Activated naive CD4-positive, alpha-beta T cell treated with anti-CD3 and anti-CD28 coated beads, Interleukin-2, amount 10 ng/mL, durations not matched to agents 7 days and 5 days (primary cell): ENCODE results near the gene ASTN2.

Experiments
- CTCF ChIA-PET: fragments of 350-600 bp; sonication (Branson Sonifier 250); formaldehyde crosslinking; loops from one replicate; lab custom pipeline; 2021; ENCODE audit warnings: antibody characterized with exemption; lab: Charles Lee
- DNase-seq: peaks from one replicate; pipeline ENCODE4 v3.0.0-alpha.2; 2020
- H3K27ac Mint-ChIP-seq: one replicate; pipeline ENCODE4 v1.8.0; 2021; ENCODE audit warnings: mild to moderate bottlenecking, moderate library complexity, mixed read lengths
- H3K27me3 Mint-ChIP-seq: one replicate; pipeline ENCODE4 v1.8.0; 2021; ENCODE audit warnings: mild to moderate bottlenecking, mixed read lengths
- H3K36me3 Mint-ChIP-seq: one replicate; pipeline ENCODE4 v1.8.0; 2021; ENCODE audit warnings: mixed read lengths
- H3K4me1 Mint-ChIP-seq: one replicate; pipeline ENCODE4 v1.8.0; 2021; ENCODE audit warnings: mixed read lengths
- H3K4me3 Mint-ChIP-seq: one replicate; pipeline ENCODE4 v1.8.0; 2021; ENCODE audit warnings: mild to moderate bottlenecking, moderate library complexity, mixed read lengths
- H3K9me3 Mint-ChIP-seq: one replicate; pipeline ENCODE4 v1.8.0; 2021; ENCODE audit warnings: mixed read lengths

ASTN2 gene

DNA sequence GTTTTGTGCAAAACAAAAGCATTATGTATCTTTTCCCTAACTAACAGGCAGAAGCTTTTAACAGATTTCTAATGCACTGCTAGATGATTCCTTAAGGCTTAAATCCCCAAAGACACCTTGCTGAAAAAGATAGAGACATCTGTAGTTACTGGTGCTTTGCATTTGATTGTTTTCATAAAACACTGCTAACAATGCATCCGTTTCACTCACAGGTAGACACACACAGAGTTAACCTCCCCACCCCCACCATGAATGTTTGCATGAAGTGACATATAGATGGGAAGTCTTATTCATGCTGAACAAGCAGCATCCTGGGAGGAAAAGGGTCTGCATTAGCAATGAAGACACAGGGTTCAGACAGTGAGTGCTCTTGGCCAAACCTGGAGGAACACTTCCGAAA, 100.9 kb downstream of the ASTN2 start:
- Mint-ChIP-seq H3K36me3 (no peaks in the 10 kb centered on the region), H3K27ac (no peak overlapping the region), H3K4me1 (no peaks in the 10 kb centered on the region), H3K9me3 (no peaks in the 10 kb centered on the region), H3K4me3 (no peak overlapping the region), H3K27me3 (no peaks in the 10 kb centered on the region)
- DNase-seq = no peak
- CTCF ChIA-PET = no interaction called here

DNA sequence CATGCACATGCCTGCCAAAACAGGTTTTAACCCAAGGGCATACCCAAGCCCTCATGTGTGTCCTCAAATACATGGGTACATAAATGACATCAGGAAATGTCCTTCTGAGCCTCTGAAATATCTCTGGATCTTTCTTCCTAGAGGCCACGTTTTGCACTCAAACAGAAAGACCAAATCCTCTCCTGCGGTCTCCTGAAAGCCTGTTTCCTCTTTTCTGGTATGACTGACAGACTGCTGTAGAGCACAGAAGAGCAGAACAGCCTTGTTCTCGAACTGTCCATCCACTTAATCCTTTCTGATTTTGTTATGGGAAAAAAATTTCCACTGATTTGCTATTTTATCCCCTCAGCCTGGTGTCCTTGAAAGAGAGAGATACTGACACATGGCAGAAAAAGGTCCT, 107.2 kb downstream of the ASTN2 start:
- H3K4me3 Mint-ChIP-seq = no peak overlapping the region
- CTCF ChIA-PET = no interaction called here

DNA sequence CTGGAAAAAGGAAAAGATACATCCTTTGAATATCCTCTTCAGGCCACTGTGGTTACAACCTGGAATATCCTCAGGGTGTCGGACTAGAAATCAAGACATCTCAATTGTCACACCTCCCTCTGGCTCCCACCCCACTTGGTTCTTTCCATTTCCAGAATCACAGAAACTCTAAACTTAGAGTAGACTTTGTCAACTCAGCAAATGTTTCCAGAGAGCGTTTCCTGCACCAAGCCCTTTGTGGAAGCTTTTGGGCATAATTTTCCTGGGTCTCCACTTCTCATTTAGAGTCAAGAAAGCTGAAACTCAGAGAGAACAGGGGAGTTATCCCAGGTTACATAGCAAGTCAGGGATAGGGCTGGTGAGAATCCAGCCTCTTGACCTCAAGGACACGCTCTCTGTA, 108.8 kb downstream of the ASTN2 start:
- no peak for DNase-seq
- no peaks in the 10 kb centered on the region for H3K9me3 Mint-ChIP-seq
- H3K4me3 Mint-ChIP-seq = no peak overlapping the region
- H3K4me1 Mint-ChIP-seq = no peaks in the 10 kb centered on the region
- CTCF ChIA-PET = no interaction called here
- no peaks in the 10 kb centered on the region for H3K27me3 Mint-ChIP-seq
- H3K27ac Mint-ChIP-seq = no peak overlapping the region
- H3K36me3 Mint-ChIP-seq = no peaks in the 10 kb centered on the region

More for the DNA sequence above, 107.2 kb downstream of the ASTN2 start:
- Mint-ChIP-seq H3K4me1 (no peaks in the 10 kb centered on the region), H3K27me3 (no peaks in the 10 kb centered on the region), H3K36me3 (no peaks in the 10 kb centered on the region), H3K9me3 (no peaks in the 10 kb centered on the region), H3K27ac (no peak overlapping the region)
- no peak for DNase-seq

DNA sequence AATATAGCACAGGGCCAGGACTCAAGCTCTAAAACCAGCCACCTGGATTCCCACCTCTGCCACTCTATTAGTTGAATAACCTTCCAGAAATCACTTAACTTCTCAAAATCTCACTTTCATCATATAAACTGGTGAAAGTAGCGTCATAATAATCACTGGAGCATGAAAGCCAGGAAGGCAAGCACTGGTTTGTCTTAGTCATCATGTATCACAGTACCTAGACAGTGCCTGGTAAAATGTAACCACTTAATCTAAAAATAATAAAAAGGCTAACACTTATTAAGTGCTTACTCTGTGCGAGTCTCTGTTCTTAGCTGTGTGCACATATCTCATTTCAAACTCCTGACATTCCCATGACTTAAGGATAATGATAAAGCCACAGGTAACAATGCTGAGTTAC, 109.4 kb downstream of the ASTN2 start:
- Mint-ChIP-seq H3K36me3 (no peaks in the 10 kb centered on the region), H3K27ac (no peak overlapping the region), H3K27me3 (no peaks in the 10 kb centered on the region), H3K9me3 (no peaks in the 10 kb centered on the region), H3K4me1 (no peaks in the 10 kb centered on the region), H3K4me3 (no peak overlapping the region)
- no peak for DNase-seq
- CTCF ChIA-PET = no interaction called here

DNA sequence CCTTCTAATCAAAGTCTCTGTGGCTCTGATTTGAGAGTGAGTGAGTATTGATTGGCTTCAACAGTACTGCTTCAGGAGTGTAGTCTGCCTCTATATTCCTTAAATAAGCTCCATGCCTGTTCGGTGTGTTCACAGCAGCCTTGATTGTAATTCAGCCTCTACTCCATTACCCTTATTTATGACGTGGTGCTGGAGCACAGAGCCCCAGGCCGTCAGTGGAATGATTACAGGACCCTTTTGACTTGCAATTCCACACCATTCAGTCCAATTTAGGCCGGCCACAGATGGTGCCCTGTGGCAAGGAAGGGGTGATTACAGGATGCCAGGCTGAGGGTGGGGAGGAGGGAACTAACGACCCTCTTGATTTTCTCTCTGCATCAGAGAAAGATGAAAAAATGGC, 110.3 kb downstream of the ASTN2 start:
- H3K4me3 Mint-ChIP-seq = no peak overlapping the region
- H3K4me1 Mint-ChIP-seq = no peaks in the 10 kb centered on the region
- CTCF ChIA-PET = no interaction called here

DNA sequence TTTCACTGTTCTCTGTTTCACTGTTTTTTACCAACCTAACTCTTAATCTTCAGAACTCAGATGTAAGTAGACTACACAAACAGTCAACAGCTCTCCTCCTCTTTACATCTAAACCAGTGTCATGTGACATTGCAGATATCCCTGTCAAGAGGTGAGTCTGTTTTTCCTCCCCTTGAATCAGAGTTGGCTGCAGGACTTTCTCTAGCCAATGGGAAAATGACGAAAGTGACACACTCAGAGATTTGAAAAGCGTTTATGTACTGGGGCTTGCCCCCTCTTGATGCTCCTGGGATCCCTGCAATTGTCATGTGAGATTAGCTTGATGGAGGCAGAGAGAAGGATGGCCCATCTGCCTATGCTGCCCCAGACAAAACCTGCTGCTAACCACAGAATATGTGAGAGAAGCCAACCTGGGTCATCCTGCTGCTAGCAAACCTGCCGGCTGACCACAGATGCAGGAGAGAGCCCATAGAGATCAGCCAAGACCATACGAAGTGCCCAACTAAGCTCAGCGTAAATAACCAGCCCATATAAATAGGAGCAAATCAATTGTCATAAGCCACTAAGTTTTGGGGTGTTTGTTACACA, 111.1 kb downstream of the ASTN2 start:
- no peak overlapping the region for H3K4me3 Mint-ChIP-seq
- H3K36me3 Mint-ChIP-seq = no peaks in the 10 kb centered on the region
- H3K4me1 Mint-ChIP-seq = no peaks in the 10 kb centered on the region
- H3K27me3 Mint-ChIP-seq = no peaks in the 10 kb centered on the region
- CTCF ChIA-PET = no interaction called here
- peaks cover under 1% of the 10 kb centered on the region for H3K9me3 Mint-ChIP-seq
- no peak for DNase-seq
- H3K27ac Mint-ChIP-seq = no peak overlapping the region

More for the DNA sequence above, 110.3 kb downstream of the ASTN2 start:
- no peak for DNase-seq
- no peaks in the 10 kb centered on the region for H3K36me3 Mint-ChIP-seq
- H3K27me3 Mint-ChIP-seq = no peaks in the 10 kb centered on the region
- H3K27ac Mint-ChIP-seq = no peak overlapping the region
- H3K9me3 Mint-ChIP-seq = no peaks in the 10 kb centered on the region

DNA sequence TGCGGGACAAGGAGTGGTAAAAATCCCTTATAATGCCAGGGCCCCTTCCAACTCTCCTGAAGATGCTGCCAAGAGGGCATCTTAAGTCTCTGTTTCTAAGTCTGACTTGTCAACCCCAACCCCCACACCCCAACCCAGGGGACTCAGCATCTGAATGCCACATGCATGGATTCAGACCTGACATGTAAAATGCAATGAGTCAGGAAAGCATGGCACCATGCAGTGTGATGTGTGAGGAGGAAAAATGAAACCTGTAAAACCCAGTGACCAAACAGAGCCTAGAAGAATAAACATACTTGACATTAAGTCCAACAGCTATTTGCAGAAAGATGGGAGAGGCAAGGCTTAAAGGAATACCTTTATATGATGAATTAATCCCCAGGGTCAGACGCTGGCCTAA, 112.4 kb downstream of the ASTN2 start:
- Mint-ChIP-seq H3K4me1 (no peaks in the 10 kb centered on the region), H3K27me3 (no peaks in the 10 kb centered on the region), H3K36me3 (no peaks in the 10 kb centered on the region), H3K4me3 (no peak overlapping the region), H3K27ac (no peak overlapping the region), H3K9me3 (peaks cover 2% of the 10 kb centered on the region)
- DNase-seq = no peak
- CTCF ChIA-PET = no interaction called here

DNA sequence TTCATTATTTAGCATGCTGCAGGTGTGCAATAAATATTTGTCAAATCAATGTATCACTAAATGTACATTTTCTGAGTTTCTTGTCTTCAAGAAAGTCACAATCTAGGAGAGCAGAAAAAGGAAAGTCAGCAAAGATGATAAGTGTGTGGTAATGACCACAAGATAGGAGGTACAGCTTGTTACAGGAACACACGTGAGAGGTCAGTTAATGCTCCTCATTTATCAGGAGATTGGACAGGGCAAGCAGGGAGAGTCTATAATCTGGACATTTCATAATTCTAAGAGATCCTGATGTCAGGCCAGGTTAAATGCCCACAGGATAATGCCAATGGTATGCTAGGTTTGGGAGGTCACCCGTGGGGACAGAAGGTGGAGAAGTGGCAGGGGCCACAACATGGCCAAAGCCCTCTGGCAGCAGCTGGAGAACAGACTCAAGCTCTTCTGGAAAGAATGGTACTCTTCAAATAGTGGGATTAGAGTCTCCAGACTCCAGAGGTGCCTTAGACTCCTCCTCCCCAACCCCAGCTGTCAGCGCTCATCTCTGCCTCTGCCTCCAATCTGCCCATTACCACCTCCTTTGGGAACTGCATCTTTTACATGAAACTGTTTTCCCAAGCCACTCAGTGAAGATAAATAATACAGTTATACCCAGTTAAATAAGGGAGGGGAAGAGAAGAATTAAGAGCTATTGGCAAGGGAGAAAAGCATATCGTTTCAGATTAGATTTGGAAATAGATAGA, 114.3 kb downstream of the ASTN2 start:
- CTCF ChIA-PET = no interaction called here
- no peak for DNase-seq
- Mint-ChIP-seq H3K27ac (no peak overlapping the region), H3K4me1 (no peaks in the 10 kb centered on the region), H3K9me3 (peaks cover 2% of the 10 kb centered on the region), H3K36me3 (no peaks in the 10 kb centered on the region), H3K27me3 (no peaks in the 10 kb centered on the region), H3K4me3 (no peak overlapping the region)

DNA sequence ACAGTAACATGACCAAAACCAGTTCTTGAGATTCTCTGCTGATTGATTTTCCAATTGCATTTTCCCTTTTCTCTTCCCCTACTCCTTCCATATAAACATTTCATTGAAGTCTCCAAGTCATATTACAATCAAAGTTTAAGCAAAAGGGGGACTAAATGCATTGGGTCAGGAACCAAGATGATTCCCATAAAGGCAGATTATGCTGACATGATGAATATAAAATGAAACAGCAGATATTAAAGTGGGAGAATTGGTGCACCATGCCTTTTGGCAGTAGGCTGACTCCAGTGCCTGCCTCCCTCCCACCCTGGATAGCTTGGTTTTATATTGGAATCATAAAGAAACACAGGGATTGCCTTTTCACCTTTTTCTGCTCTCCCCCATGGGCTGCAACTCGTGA, 118.4 kb downstream of the ASTN2 start:
- Mint-ChIP-seq H3K36me3 (no peaks in the 10 kb centered on the region), H3K27ac (no peak overlapping the region), H3K4me3 (no peak overlapping the region), H3K27me3 (no peaks in the 10 kb centered on the region), H3K4me1 (no peaks in the 10 kb centered on the region), H3K9me3 (peaks cover 9% of the 10 kb centered on the region)
- DNase-seq = no peak
- CTCF ChIA-PET = no interaction called here

DNA sequence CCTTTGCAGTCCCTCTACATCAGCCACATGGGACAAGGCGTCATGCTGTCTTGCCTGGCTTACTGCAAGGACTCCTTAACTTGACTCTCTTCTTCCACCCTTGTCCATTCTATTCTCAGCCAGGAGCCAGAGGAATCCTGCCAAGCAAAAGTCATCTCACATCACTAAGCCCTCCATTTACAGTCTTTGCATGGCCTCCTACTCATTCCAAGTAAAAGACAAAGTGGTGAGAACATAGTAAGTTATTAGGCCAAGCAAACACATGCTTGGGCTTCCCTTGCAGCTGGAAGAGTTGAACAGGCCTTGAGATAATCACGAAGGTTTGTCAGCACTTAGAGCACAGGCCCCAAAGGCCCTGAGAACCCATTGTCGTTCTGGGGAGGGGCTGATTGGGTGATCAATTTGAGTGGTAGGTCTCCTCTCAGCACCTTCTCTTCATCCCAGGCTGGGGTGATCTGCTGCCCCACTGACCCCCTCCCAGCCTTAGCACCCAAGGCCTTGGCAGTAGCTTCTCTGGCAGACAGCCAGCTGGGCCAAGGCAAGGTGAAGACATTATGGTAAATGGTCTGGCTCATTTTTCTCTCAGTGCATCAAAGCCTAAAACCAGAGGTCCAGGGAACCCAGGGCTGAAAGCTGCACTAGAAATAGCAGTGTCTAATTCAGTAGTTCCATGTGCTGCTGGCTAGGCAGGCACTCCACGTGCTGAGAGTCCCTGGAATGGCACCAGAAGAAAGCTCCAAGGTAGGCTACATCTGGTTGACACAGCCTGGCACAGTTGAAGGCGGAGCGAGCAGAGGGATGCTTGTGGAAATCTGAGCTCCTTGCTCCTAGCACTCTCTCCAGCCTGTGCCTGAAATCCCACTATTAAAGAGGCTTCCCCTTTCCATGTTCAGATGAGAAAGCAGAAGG, 121.4 kb downstream of the ASTN2 start:
- H3K4me3 Mint-ChIP-seq = no peak overlapping the region
- H3K9me3 Mint-ChIP-seq = peaks cover 7% of the 10 kb centered on the region
- H3K36me3 Mint-ChIP-seq = no peaks in the 10 kb centered on the region
- H3K4me1 Mint-ChIP-seq = no peaks in the 10 kb centered on the region
- no peak for DNase-seq
- no peak overlapping the region for H3K27ac Mint-ChIP-seq
- CTCF ChIA-PET = no interaction called here
- no peaks in the 10 kb centered on the region for H3K27me3 Mint-ChIP-seq

DNA sequence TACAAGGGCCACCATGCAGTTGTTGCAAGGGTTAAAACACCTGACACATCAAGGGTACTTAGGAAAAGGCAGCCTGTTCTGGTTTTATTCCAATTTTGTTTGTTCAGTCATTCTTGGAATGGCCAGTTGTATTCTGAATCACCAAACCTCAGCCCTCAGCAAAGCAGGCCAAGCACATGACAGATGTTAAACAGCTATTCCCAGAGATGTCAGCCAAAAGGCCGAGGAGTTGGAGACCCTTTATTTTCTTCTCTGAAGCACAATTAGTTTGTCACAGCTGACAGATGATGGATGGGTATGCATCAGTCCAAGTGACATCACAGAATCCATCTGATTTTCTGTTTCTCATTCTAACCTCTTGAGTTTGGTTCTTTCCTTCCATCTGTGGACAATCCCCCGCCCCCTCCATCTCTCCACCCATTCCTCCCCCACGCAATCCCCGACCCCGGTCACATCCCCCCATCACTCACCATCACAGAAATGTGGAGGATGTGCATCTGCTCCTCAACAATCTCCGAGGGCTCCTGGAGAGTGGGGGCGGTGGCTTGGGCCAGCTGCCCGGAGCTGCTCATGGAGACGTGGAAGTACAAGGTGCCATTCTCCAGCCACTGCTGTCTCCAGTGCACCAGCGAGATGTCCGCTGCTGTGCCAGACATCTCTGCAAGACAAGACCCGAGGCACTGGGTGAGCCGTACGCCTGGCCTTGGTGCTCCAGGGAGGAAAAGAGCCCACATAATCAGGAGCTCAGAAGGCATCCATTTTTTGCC, 123.8 kb downstream of the ASTN2 start:
- Mint-ChIP-seq H3K27me3 (no peaks in the 10 kb centered on the region), H3K4me1 (no peaks in the 10 kb centered on the region), H3K9me3 (peaks cover 7% of the 10 kb centered on the region), H3K27ac (no peak overlapping the region), H3K36me3 (no peaks in the 10 kb centered on the region), H3K4me3 (no peak overlapping the region)
- DNase-seq = no peak
- CTCF ChIA-PET = no interaction called here

DNA sequence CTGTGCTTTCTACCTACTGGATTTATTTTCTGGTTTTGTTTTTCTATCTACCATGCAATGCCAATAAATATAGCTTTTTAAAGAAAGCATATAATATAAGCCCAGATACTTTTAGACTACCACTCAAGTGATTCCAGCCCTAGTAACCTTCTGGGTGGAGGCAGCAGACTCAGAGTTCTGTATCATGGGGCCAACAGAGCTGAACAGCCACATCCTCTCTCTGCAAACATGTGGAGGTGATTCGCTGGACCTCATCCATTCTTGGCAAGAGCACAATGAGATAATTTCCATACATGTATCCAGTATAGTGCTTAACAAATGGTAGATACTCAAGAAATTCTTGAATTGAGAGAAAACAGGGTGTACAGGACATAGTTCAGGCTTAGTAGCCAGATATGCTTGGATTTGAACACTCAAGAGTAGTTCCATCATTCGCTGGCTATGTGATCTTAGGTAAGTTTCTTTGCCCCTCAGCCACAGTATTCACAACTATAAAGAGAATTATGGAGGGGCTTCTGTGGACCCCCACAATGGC, 124.5 kb downstream of the ASTN2 start:
- Mint-ChIP-seq H3K4me1 (no peaks in the 10 kb centered on the region), H3K9me3 (peaks cover 7% of the 10 kb centered on the region), H3K27me3 (no peaks in the 10 kb centered on the region), H3K36me3 (no peaks in the 10 kb centered on the region), H3K4me3 (no peak overlapping the region), H3K27ac (no peak overlapping the region)
- CTCF ChIA-PET = no interaction called here
- no peak for DNase-seq

DNA sequence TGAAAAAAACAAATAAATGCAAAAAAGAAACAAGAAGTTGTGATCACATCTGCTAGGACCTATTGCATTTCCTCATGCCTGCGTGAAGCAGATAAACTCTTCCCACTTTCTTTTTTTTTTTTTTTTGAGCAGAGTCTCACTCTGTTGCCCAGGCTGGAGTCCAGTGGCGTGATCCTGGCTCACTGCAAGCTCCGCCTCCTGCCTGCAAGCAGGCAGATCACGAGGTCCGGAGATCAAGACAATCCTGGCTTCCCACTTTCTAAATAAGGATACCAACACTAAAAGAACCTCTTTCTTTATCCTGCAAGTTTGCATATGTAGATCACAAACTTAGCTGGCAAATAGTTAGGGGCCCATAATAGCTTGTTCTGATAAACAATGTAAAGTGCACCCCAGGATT, 128.6 kb downstream of the ASTN2 start:
- Mint-ChIP-seq H3K36me3 (no peaks in the 10 kb centered on the region), H3K9me3 (no peaks in the 10 kb centered on the region), H3K27ac (no peak overlapping the region), H3K4me3 (no peak overlapping the region), H3K4me1 (no peaks in the 10 kb centered on the region), H3K27me3 (no peaks in the 10 kb centered on the region)
- CTCF ChIA-PET = no interaction called here
- no peak for DNase-seq

DNA sequence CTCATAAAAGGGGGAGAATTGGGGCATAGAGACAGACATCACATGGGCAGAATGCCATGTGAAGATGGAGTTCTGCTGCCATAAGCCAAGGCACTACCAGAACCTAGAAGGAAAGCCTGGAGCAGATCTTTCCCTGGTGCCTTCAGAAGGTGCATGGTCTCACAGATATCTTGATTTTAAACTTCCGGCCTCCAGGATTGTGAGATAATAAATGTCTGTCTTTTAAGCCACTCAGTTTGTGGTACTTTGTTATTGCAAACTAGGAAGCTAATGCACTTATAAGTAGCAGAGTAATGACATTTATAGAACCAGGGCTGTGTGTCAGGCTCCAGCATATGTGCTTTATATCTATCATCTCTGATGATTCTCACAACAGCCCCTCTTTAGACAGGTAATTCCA, 130.4 kb downstream of the ASTN2 start:
- Mint-ChIP-seq H3K36me3 (no peaks in the 10 kb centered on the region), H3K27ac (no peak overlapping the region), H3K4me3 (no peak overlapping the region), H3K27me3 (no peaks in the 10 kb centered on the region), H3K4me1 (no peaks in the 10 kb centered on the region), H3K9me3 (no peaks in the 10 kb centered on the region)
- CTCF ChIA-PET = no interaction called here
- DNase-seq = no peak
